HL-60 (cell line): ENCODE measurements around the gene DNAH6.

ENCODE experiments used
- DNase-seq, 2 experiments: peaks; one replicate each; pipeline ENCODE4 v3.0.0-alpha.2; 2010 to 2020; ENCODE audit warnings: low read depth in 1 of 2, low spot score in 1 of 2
- H3K27ac ChIP-seq: fragments of 250-450 bp; sonication (Bioruptor Pico); replicated peaks from 2 replicates; pipeline ENCODE4 v1.5.1; 2020; ENCODE audit warnings: mild to moderate bottlenecking, moderate library complexity
- H3K27me3 ChIP-seq: fragments of 250-450 bp; sonication (Bioruptor Pico); 2 replicates; pipeline ENCODE4 v1.5.1; 2021; ENCODE audit warnings: mild to moderate bottlenecking, moderate library complexity; ENCODE audit not compliant: insufficient read depth, poor library complexity, severe bottlenecking
- H3K4me3 ChIP-seq: replicated peaks from 2 replicates; pipeline ENCODE4 v1.5.1; 2011; ENCODE audit warnings: mild to moderate bottlenecking, control low read depth, low read length; ENCODE audit not compliant: insufficient read depth
- GABPA ChIP-seq: IDR thresholded peaks from 2 replicates; pipeline ENCODE4 v1.6.1; 2012; ENCODE audit warnings: low read depth
- POLR2AphosphoS5 ChIP-seq: IDR thresholded peaks from 2 replicates; pipeline ENCODE4 v1.6.1; 2012; ENCODE audit warnings: low read depth
- SPI1 ChIP-seq: IDR thresholded peaks from 2 replicates; pipeline ENCODE4 v1.6.1; 2012; ENCODE audit warnings: low read depth, mild to moderate bottlenecking, borderline replicate concordance
- TF ChIP-seq, protein P1 (sequence below): IDR thresholded peaks from 2 replicates; pipeline ENCODE4 v1.6.1; 2012; ENCODE audit warnings: low read depth; ENCODE audit not compliant: insufficient replicate concordance
- TF ChIP-seq, protein P2 (sequence below): IDR thresholded peaks from one replicate; pipeline ENCODE4 v1.5.1; 2011; ENCODE audit warnings: low read length, control low read depth, inconsistent platforms; ENCODE audit not compliant: insufficient read depth

Gene DNAH6

DNA sequence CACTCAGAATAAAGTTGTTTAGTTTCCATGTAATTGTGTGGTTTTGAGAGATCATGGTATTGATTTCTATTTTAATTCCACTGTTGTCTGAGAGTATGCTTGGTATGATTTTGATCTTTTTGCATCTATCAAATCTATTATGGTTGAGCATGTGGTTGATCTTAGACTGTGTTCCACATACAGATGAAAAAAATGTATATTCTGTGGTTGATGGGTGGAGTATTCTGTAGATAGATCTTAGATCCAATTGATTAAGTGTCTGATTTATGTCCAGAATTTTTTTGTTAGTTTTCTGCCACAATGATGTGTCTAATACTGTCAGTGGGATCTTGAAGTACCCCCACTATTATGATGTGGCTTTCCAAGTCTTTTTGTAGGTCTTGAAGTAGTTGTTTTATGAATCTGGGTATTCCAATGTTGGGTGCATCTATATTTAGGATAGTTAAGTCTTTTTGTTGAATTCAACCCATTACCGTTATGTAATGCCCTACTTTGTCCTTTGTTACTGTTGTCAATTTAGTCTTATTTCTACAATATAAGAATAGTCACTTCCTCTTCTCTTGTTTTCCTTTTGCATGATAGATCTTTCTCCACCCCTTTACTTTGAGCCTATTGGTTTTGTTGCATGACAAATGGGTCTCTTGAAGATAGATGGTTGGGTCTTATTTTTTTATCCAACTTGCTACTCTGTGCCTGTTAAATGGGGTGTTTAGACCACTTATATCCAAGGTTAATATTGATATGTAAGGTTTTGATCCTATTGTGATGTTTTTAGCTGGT, 262.8 kb downstream of the DNAH6 start:
- Histone ChIP-seq H3K27ac (no peak overlapping the region), H3K27me3 (no peaks in the 10 kb centered on the region), H3K4me3 (no peak overlapping the region)
- no peak for DNase-seq
- no peak for TF ChIP-seq GABPA
- TF ChIP-seq, protein P1, sequence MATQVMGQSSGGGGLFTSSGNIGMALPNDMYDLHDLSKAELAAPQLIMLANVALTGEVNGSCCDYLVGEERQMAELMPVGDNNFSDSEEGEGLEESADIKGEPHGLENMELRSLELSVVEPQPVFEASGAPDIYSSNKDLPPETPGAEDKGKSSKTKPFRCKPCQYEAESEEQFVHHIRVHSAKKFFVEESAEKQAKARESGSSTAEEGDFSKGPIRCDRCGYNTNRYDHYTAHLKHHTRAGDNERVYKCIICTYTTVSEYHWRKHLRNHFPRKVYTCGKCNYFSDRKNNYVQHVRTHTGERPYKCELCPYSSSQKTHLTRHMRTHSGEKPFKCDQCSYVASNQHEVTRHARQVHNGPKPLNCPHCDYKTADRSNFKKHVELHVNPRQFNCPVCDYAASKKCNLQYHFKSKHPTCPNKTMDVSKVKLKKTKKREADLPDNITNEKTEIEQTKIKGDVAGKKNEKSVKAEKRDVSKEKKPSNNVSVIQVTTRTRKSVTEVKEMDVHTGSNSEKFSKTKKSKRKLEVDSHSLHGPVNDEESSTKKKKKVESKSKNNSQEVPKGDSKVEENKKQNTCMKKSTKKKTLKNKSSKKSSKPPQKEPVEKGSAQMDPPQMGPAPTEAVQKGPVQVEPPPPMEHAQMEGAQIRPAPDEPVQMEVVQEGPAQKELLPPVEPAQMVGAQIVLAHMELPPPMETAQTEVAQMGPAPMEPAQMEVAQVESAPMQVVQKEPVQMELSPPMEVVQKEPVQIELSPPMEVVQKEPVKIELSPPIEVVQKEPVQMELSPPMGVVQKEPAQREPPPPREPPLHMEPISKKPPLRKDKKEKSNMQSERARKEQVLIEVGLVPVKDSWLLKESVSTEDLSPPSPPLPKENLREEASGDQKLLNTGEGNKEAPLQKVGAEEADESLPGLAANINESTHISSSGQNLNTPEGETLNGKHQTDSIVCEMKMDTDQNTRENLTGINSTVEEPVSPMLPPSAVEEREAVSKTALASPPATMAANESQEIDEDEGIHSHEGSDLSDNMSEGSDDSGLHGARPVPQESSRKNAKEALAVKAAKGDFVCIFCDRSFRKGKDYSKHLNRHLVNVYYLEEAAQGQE, result no peak
- TF ChIP-seq POLR2AphosphoS5, result no peak
- no peak for TF ChIP-seq SPI1
- TF ChIP-seq, protein P2, sequence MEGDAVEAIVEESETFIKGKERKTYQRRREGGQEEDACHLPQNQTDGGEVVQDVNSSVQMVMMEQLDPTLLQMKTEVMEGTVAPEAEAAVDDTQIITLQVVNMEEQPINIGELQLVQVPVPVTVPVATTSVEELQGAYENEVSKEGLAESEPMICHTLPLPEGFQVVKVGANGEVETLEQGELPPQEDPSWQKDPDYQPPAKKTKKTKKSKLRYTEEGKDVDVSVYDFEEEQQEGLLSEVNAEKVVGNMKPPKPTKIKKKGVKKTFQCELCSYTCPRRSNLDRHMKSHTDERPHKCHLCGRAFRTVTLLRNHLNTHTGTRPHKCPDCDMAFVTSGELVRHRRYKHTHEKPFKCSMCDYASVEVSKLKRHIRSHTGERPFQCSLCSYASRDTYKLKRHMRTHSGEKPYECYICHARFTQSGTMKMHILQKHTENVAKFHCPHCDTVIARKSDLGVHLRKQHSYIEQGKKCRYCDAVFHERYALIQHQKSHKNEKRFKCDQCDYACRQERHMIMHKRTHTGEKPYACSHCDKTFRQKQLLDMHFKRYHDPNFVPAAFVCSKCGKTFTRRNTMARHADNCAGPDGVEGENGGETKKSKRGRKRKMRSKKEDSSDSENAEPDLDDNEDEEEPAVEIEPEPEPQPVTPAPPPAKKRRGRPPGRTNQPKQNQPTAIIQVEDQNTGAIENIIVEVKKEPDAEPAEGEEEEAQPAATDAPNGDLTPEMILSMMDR, result no peak

DNA sequence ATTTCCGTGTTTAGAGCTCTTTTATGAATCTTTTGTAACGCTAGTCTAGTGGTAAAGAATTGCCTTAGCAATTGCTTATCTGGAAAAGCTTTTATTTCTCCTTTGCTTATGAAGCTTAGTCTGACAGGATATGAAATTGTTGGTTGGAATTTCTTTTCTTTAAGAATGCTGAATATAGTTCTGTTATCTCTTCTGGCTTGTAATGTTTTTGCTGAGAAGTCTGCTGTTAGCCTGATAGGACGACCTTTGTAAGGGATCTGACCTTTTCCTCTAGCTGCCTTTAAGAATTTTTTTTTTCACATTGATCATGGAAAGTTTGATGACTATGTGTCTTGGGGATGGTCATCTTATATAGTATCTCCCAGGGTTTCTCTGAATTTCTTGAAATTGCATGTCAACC, 263.5 kb downstream of the DNAH6 start:
- Histone ChIP-seq H3K27ac (no peak overlapping the region), H3K4me3 (no peak overlapping the region), H3K27me3 (no peaks in the 10 kb centered on the region)
- DNase-seq, result no peak
- TF ChIP-seq, protein P1, result no peak
- TF ChIP-seq SPI1 (no peak), POLR2AphosphoS5 (no peak), GABPA (no peak)
- TF ChIP-seq, protein P2, result no peak

DNA sequence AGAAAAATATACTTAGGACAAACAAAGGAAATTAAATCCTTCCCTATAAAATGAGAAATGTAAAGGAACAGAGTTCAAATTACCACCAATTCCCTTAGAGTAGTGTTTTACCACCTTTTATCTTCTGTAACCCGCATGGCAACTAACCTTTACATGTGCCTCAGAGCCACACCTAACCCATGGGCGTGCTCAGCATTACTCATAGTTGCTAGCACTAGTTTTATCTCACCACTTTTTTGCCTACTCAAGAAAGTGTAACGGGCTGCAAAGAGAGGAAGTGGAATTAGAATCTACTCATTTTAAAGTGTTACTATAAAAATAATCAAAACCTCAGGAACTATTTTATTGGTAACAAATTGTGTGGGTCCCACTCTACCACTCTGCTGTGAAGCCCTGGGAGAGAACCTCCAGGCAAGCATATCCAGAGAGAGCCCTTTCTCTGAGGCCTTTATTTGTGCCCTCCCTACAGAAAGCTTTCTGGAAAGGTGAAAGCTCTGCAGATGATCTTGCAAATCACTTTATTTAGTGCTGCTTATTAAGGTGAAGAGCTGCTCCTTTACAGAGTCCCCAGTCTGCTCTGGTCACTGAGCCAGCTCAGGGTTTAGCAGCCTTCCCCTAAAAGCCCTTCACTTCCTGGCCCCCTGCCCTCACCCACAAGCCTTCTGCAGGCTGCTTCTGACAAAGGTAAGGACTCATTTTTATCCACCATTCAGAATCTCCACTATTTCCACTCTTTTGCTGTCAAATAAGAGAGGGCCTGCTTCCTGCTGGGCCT, 265.8 kb downstream of the DNAH6 start:
- no peak for DNase-seq
- TF ChIP-seq, protein P2, result no peak
- peak; percentile 53 for TF ChIP-seq SPI1

More for the DNA sequence above, 265.8 kb downstream of the DNAH6 start:
- H3K27ac ChIP-seq, result no peak overlapping the region
- no peak overlapping the region for H3K4me3 ChIP-seq
- no peaks in the 10 kb centered on the region for H3K27me3 ChIP-seq
